A549 (cell line): ENCODE results near the gene VEZT. TPM values are rescaled to one million over a fixed set of nuclear protein-coding genes. Genes with fewer than 3 reads are reported as not detected.
A peak's percentile ranks its signal among the peaks of the same experiment; 100 is the strongest.

Source experiments
- ATAC-seq, 2 experiments: fragments of 200-7000 bp in 1 of 2; fragments of >200 bp in 1 of 2; cut with Nextera tagmentation in 1 of 2; cut with Tn5 transposase in 1 of 2; 3 replicates each; pipeline versions ENCODE4 v1.8.0 to v1.9.1; 2018 to 2020; ENCODE audit warnings: mild to moderate bottlenecking in 1 of 2, moderate library complexity in 1 of 2
- CTCF ChIA-PET: fragments of 300-600 bp; sonication (Branson Sonifier 250); formaldehyde crosslinking; extraction: SDS; loops from one replicate; lab custom pipeline; 2021; ENCODE audit warnings: antibody characterized with exemption, inconsistent platforms; lab: Yijun Ruan, JAX
- POLR2A ChIA-PET: fragments of 350-600 bp; formaldehyde crosslinking; extraction: SDS; loops from one replicate; lab custom pipeline; 2021; ENCODE audit warnings: antibody characterized with exemption, inconsistent platforms; lab: Yijun Ruan, JAX
- DNase-seq, 2 experiments: peaks; one replicate each; pipeline versions ENCODE4 v3.0.0 to v3.0.0-alpha.2; 2011 to 2016; ENCODE audit warnings: low read depth in 1 of 2, low spot score in 1 of 2
- FAIRE-seq: peaks from 2 replicates; lab custom pipeline; 2011; peaks lifted over from hg19 to GRCh38; lab: Jason Lieb, UNC
- H3K27ac ChIP-seq, 2 experiments: fragments of >200 bp; sonication (Bioruptor Twin); formaldehyde crosslinking; 3 replicates each; pipeline ENCODE4 v1.5.1; 2016 to 2017
- H3K4me1 ChIP-seq: fragments of >200 bp; sonication (Bioruptor Twin); formaldehyde crosslinking; 3 replicates; pipeline ENCODE4 v1.6.1; 2016
- H3K4me2 ChIP-seq: fragments of >200 bp; sonication (Bioruptor Twin); formaldehyde crosslinking; 3 replicates; pipeline ENCODE4 v1.6.1; 2016
- H3K4me3 ChIP-seq: fragments of >200 bp; sonication (Bioruptor Twin); formaldehyde crosslinking; 3 replicates; pipeline ENCODE4 v1.5.1; 2016
- H3K9me3 ChIP-seq: fragments of >200 bp; sonication (Bioruptor Twin); formaldehyde crosslinking; 3 replicates; pipeline ENCODE4 v1.6.1; 2016
- BHLHE40 ChIP-seq: IDR thresholded peaks from 2 replicates; pipeline ENCODE4 v1.6.1; 2012; ENCODE audit warnings: low read depth, low read length, inconsistent platforms
- CTCF ChIP-seq: fragments of >200 bp; sonication (Bioruptor Twin); formaldehyde crosslinking; IDR thresholded peaks from 3 replicates; pipeline ENCODE4 v1.5.1; 2016
- EHF ChIP-seq: fragments of 250-450 bp; sonication (Bioruptor Pico); IDR thresholded peaks from 2 replicates; pipeline ENCODE4 v1.5.0; 2020; ENCODE audit warnings: mild to moderate bottlenecking
- EP300 ChIP-seq, 2 experiments: fragments of >200 bp; sonication (Bioruptor Twin); formaldehyde crosslinking; IDR thresholded peaks; 2 replicates in 1 of 2; 3 replicates in 1 of 2; pipeline ENCODE4 v1.6.1; 2016 to 2017
- FOSL2 ChIP-seq, 2 experiments: fragments of 450-650 bp in 1 of 2; fragments of >200 bp in 1 of 2; sonication (Bioruptor Twin) in 1 of 2; formaldehyde crosslinking; IDR thresholded peaks; 2 replicates each; pipeline versions ENCODE4 v1.5.0 to v1.6.1; 2016 to 2020; ENCODE audit warnings: mild to moderate bottlenecking in 1 of 2, moderate library complexity in 1 of 2
- GATA3 ChIP-seq: IDR thresholded peaks from 2 replicates; pipeline ENCODE4 v1.6.1; 2012; ENCODE audit warnings: borderline replicate concordance
- HEYL ChIP-seq: fragments of 250-450 bp; sonication (Bioruptor Pico); IDR thresholded peaks from 2 replicates; pipeline ENCODE4 v1.8.0; 2021; ENCODE audit warnings: mild to moderate bottlenecking, moderate library complexity
- HOXB13 ChIP-seq: fragments of 250-450 bp; sonication (Bioruptor Pico); IDR thresholded peaks from 2 replicates; pipeline ENCODE4 v1.5.0; 2020; ENCODE audit warnings: low read depth, mild to moderate bottlenecking, moderate library complexity
- HOXB5 ChIP-seq: fragments of 250-450 bp; sonication (Bioruptor Pico); IDR thresholded peaks from 2 replicates; pipeline ENCODE4 v1.5.0; 2020; ENCODE audit warnings: mild to moderate bottlenecking, moderate library complexity
- JUN ChIP-seq, 2 experiments: fragments of >200 bp; sonication (Bioruptor Twin); formaldehyde crosslinking; IDR thresholded peaks; 2 replicates in 1 of 2; 3 replicates in 1 of 2; pipeline ENCODE4 v1.6.1; 2016 to 2017
- JUNB ChIP-seq: fragments of >200 bp; sonication (Bioruptor Twin); formaldehyde crosslinking; IDR thresholded peaks from 2 replicates; pipeline ENCODE4 v1.6.1; 2016
- MAFK ChIP-seq: fragments of 450-650 bp; IDR thresholded peaks from 2 replicates; pipeline ENCODE4 v1.6.1; 2014; ENCODE audit not compliant: partially characterized antibody
- MYC ChIP-seq: IDR thresholded peaks from 2 replicates; pipeline ENCODE4 v1.6.1; 2012; ENCODE audit warnings: mild to moderate bottlenecking, inconsistent platforms, low read length, improper control_type of control experiment, borderline replicate concordance
- NFE2L2 ChIP-seq: fragments of 150-350 bp; conservative IDR thresholded peaks from 2 replicates; pipeline ENCODE4 v1.6.1; 2014; ENCODE audit warnings: low read length
- NPAS2 ChIP-seq: fragments of 250-450 bp; sonication (Bioruptor Pico); IDR thresholded peaks from 2 replicates; pipeline ENCODE4 v1.8.0; 2022; ENCODE audit warnings: mild to moderate bottlenecking, moderate library complexity, borderline replicate concordance
- PBX3 ChIP-seq: IDR thresholded peaks from 2 replicates; pipeline ENCODE4 v1.6.1; 2012
- PHF8 ChIP-seq: fragments of 200-600 bp; sonication (generic); IDR thresholded peaks from 2 replicates; pipeline ENCODE4 v1.6.1; 2016; ENCODE audit warnings: low read depth, mild to moderate bottlenecking, antibody characterized with exemption, moderate library complexity, borderline replicate concordance
- POLR2A ChIP-seq: IDR thresholded peaks from 2 replicates; pipeline ENCODE4 v1.6.1; 2012; ENCODE audit warnings: mild to moderate bottlenecking, low read length
- POLR2AphosphoS2 ChIP-seq: conservative IDR thresholded peaks from 2 replicates; pipeline ENCODE4 v1.6.1; 2012; ENCODE audit warnings: low read length, improper control_type of control experiment, inconsistent platforms
- RAD21 ChIP-seq, 2 experiments: fragments of >200 bp in 1 of 2; sonication (Bioruptor Twin) in 1 of 2; formaldehyde crosslinking in 1 of 2; IDR thresholded peaks in 1 of 2; conservative IDR thresholded peaks in 1 of 2; 2 replicates in 1 of 2; 3 replicates in 1 of 2; pipeline ENCODE4 v1.6.1; 2012 to 2018; ENCODE audit warnings: inconsistent platforms in 1 of 2
- RNF2 ChIP-seq: fragments of 200-600 bp; sonication (generic); IDR thresholded peaks from 2 replicates; pipeline ENCODE4 v1.6.1; 2016; ENCODE audit warnings: low read depth, mild to moderate bottlenecking, antibody characterized with exemption, moderate library complexity, borderline replicate concordance
- SMC3 ChIP-seq: fragments of >200 bp; sonication (Bioruptor Twin); formaldehyde crosslinking; IDR thresholded peaks from 3 replicates; pipeline ENCODE4 v1.6.1; 2018; ENCODE audit warnings: inconsistent platforms
- SREBF2 ChIP-seq: fragments of 450-650 bp; IDR thresholded peaks from 2 replicates; pipeline ENCODE4 v1.6.1; 2014; ENCODE audit warnings: mild to moderate bottlenecking, moderate library complexity
- TP53 ChIP-seq: fragments of 250-450 bp; sonication (Bioruptor Pico); IDR thresholded peaks from 2 replicates; pipeline ENCODE4 v1.5.0; 2021; ENCODE audit warnings: mild to moderate bottlenecking, moderate library complexity
- USF2 ChIP-seq: fragments of 450-650 bp; IDR thresholded peaks from 2 replicates; pipeline ENCODE4 v1.6.1; 2014; ENCODE audit warnings: antibody characterized with exemption
- ZSCAN20 ChIP-seq: fragments of 250-450 bp; sonication (Bioruptor Pico); IDR thresholded peaks from 2 replicates; pipeline ENCODE4 v1.8.0; 2022; ENCODE audit warnings: mild to moderate bottlenecking, moderate library complexity
- WGBS: methylation state at CpG from one replicate; pipeline ENCODE4 v1.1.6; 2017; ENCODE audit errors: missing lambda C conversion rate; 5-methylcytosine and 5-hydroxymethylcytosine counted together
- polyA minus RNA-seq: library from RNA; depleted of rRNA, polyadenylated mRNA; stranded (reverse); fragments of >200 nt; gene quantifications from 2 replicates; pipeline ENCODE4 v1.2.3, GENCODE V29; 2011; rRNA and poly(A)+ RNA removed
- polyA plus RNA-seq, 4 experiments: library from polyadenylated mRNA; depleted of rRNA in 3 of 4; stranded (reverse); fragments of >200 nt; fragmentation: RNase III in 1 of 4; extraction: RNeasy Plus Mini Kit Qiagen cat#74134 plus additional on column Dnase treatment in 1 of 4; gene quantifications; 2 replicates in 3 of 4; 3 replicates in 1 of 4; pipeline ENCODE4 v1.2.3, GENCODE V29; 2011 to 2017
- TF ChIP-seq, protein P1 (sequence below): IDR thresholded peaks from 2 replicates; pipeline ENCODE4 v1.6.1; 2012; ENCODE audit warnings: low read depth, borderline replicate concordance
- TF ChIP-seq, protein P2 (sequence below): fragments of 250-450 bp; sonication (Bioruptor Pico); IDR thresholded peaks from 2 replicates; pipeline ENCODE4 v1.5.0; 2020; ENCODE audit warnings: low read depth, mild to moderate bottlenecking, moderate library complexity
- TF ChIP-seq, protein P3 (sequence below): IDR thresholded peaks from 2 replicates; pipeline ENCODE4 v1.6.1; 2012

Gene VEZT
- polyA plus RNA-seq (2011; rRNA removed) (256 and 259 TPM in 2 replicates), polyA plus RNA-seq (2017; fragmentation: RNase III; extraction: RNeasy Plus Mini Kit Qiagen cat#74134 plus additional on column Dnase treatment) (87.1 to 92.3 TPM (median 89.6 TPM) in 3 replicates), polyA minus RNA-seq (184 and 235 TPM in 2 replicates)
- polyA plus RNA-seq (2012; cell fraction: cytosol; rRNA removed), result 45.9 and 52.6 TPM in 2 replicates
- polyA plus RNA-seq (2012; cell fraction: nucleus; rRNA removed), result 20.8 and 28.1 TPM in 2 replicates

- H3K27ac ChIP-seq, result peak within 1 kb of the TSS; percentile 91 to 93
- FAIRE-seq, result peak; percentile 72
- peaks cover 57% of the 10 kb centered on the region; the same call in 2 of the 3 replicates for H3K4me1 ChIP-seq
- peak within 1 kb of the TSS; percentile 70 for H3K4me2 ChIP-seq
- peak within 1 kb of the TSS; percentile 83 for H3K4me3 ChIP-seq
- peak; percentile 95 to 99 for DNase-seq
- ChIA-PET POLR2A (interaction anchor here (0.7 to 3.7 kb wide), 19 partner anchors 9 to 256 kb away, joined by 3 to 42 read pairs (median 5); partner anchors contain the start of genes METAP2, NDUFA12 and NR2C1), CTCF (interaction anchor here (0.6 to 5.7 kb wide), 51 partner anchors 9 to 672 kb away, joined by 3 to 54 read pairs (median 5); partner anchors contain the start of gene NR2C1)
- no peaks in the 10 kb centered on the region for H3K9me3 ChIP-seq
- no peak for TF ChIP-seq POLR2AphosphoS2
- TF ChIP-seq RNF2, result no peak
- peak; percentile 64; the same call in 1 of the 2 replicates for TF ChIP-seq HOXB13 (CRISPR knock-in tag)
- TF ChIP-seq PBX3, result 0 out of 2 replicates have a peak, but pooled peaks have one; percentile 37
- TF ChIP-seq HOXB5 (CRISPR knock-in tag), result 0 out of 2 replicates have a peak, but pooled peaks have one; percentile 59
- TF ChIP-seq MAFK, result peak; percentile 47
- peak; percentile 64; the same call in 1 of the 2 replicates for TF ChIP-seq EHF (CRISPR knock-in tag)
- peak; percentile 18; the same call in 1 of the 2 replicates for TF ChIP-seq GATA3
- peak; percentile 71 for TF ChIP-seq CTCF
- TF ChIP-seq USF2, result peak; percentile 75
- TF ChIP-seq HEYL (CRISPR knock-in tag), result no peak
- no peak for TF ChIP-seq FOSL2 (IDR thresholded peaks at IDR 0.05)
- TF ChIP-seq FOSL2 (CRISPR knock-in tag; IDR thresholded peaks at IDR 0.05), result 0 out of 2 replicates have a peak, but pooled peaks have one; percentile 9
- peak; percentile 85; the same call in 1 of the 2 replicates for TF ChIP-seq MYC
- no peak for TF ChIP-seq SREBF2
- no peak for TF ChIP-seq EP300 (IDR thresholded peaks at IDR 0.05)
- no peak for TF ChIP-seq JUNB
- peak; percentile 67 for TF ChIP-seq POLR2A
- TF ChIP-seq NFE2L2, result no peak
- TF ChIP-seq, protein P1, sequence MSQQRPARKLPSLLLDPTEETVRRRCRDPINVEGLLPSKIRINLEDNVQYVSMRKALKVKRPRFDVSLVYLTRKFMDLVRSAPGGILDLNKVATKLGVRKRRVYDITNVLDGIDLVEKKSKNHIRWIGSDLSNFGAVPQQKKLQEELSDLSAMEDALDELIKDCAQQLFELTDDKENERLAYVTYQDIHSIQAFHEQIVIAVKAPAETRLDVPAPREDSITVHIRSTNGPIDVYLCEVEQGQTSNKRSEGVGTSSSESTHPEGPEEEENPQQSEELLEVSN, result peak; percentile 86; the same call in 1 of the 2 replicates
- TF ChIP-seq JUN (IDR thresholded peaks at IDR 0.05), result peak in 1 of 2 experiments; percentile 68; a peak in 2 of 5 replicates
- TF ChIP-seq TP53, result no peak
- TF ChIP-seq, protein P2, sequence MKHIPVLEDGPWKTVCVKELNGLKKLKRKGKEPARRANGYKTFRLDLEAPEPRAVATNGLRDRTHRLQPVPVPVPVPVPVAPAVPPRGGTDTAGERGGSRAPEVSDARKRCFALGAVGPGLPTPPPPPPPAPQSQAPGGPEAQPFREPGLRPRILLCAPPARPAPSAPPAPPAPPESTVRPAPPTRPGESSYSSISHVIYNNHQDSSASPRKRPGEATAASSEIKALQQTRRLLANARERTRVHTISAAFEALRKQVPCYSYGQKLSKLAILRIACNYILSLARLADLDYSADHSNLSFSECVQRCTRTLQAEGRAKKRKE (CRISPR knock-in tag), result peak; percentile 72; the same call in 1 of the 2 replicates
- TF ChIP-seq RAD21 (conservative IDR thresholded peaks at IDR 0.05 in 1 of 2, IDR thresholded peaks at IDR 0.05 in 1 of 2), result peak; percentile 85 to 94
- peak; percentile 92 for TF ChIP-seq SMC3
- no peak for TF ChIP-seq ZSCAN20 (CRISPR knock-in tag)
- TF ChIP-seq NPAS2 (CRISPR knock-in tag), result no peak
- peak; percentile 63 for TF ChIP-seq BHLHE40
- peak; percentile 77 for TF ChIP-seq PHF8
- TF ChIP-seq, protein P3, sequence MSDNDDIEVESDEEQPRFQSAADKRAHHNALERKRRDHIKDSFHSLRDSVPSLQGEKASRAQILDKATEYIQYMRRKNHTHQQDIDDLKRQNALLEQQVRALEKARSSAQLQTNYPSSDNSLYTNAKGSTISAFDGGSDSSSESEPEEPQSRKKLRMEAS, result peak; percentile 93
- 1% methylated on average over 51 of the region's 75 CpGs for WGBS
- ATAC-seq, result peak; percentile 90 to 93
Observed at GRCh38 chr12:95217377-95218149, at the start of gene VEZT, which contains the start of gene FGD6. Gene VEZT (plus strand): TSS chr12:95217807. CDS start chr12:95217851, 44 bp downstream. Gene FGD6 (minus strand): TSS chr12:95217467. CDS start chr12:95217240, 227 bp downstream.
